NCI-H774 (cell line): Measurements from ENCODE around the gene HPS4.
"Not testable (repeated sequence)": the region's sequence is repeated elsewhere in the genome, so short reads cannot be mapped to it uniquely, and the experiment has no call there.

Experiments
- DNase-seq: peaks from one replicate; lab custom pipeline; 2025; lab: John Stamatoyannopoulos, UW

HPS4 gene

GRCh38 chr22:26483439-26484359 lies at the start of gene HPS4, which contains the start of gene SRRD:
Gene HPS4, minus strand, starts transcription at chr22:26483783. Its CDS starts 2,021 bp downstream, at chr22:26481762.
Gene SRRD, plus strand, starts transcription at chr22:26483877. Its CDS starts 14 bp downstream, at chr22:26483891.
- peak; percentile 78 for DNase-seq

GRCh38 chr22:26529345-26529744 lies 45.8 kb upstream of the HPS4 start:
- DNase-seq, result no peak

- not testable (repeated sequence) for DNase-seq
These were observed 44.9 kb upstream of the HPS4 start for GRCh38 chr22:26528518-26528917.

- no peak for DNase-seq
These were observed 44.2 kb upstream of the HPS4 start for GRCh38 chr22:26527574-26528465.

- DNase-seq, result no peak
These were observed 43.6 kb upstream of the HPS4 start for GRCh38 chr22:26527167-26527566.

DNA sequence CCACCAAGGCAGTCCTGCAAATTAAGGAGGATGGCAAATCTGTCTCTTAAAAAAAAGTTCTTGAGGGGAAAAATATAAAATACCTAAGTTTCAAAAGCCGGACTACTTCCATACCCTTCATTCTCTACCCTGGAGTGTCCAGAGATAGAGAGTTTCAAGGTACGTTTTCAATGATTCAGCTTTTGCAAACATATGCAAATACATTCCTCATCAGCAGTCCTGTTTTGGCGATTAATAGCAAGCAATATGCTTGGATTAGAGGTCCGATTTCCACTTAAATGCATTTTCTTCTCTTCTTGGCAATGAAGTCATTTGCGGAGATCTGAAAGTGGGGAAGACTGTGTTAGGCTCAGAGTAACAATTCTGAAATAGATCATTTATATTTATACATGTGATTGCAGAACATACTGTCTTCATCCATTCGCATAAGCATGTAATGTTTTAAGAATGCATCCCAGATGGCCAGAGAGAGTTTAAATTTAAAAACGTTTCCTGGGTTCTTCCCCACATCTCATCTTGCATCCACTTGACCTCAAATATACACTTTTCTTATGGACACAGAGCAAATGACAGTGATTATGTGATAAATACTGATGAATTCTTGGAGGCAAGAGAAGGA lies 42.5 kb upstream of the HPS4 start:
- DNase-seq, result no peak

GRCh38 chr22:26524870-26525269 lies 41.3 kb upstream of the HPS4 start:
- DNase-seq, result no peak

GRCh38 chr22:26522592-26522991 lies 39.0 kb upstream of the HPS4 start:
- no peak for DNase-seq

DNA sequence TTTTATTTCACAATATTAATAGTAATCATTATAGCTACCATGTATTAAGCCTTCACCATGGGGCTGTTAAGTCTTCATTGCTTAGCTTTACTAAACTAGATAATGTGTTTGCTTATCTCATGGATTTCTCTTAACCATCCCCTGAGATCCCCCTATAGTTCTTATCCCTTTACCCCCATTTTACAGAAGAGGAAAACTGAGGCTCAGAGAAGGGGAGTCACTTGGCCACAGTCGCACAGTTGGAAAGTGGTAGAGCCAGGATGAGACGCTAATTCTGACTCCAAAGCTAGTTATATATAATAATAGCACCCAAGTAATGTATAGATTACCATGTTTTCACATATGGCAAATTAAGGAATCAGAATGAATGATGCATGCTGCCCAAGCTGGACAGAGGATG lies 38.4 kb upstream of the HPS4 start:
- DNase-seq, result no peak

GRCh38 chr22:26517429-26517828 lies 33.8 kb upstream of the HPS4 start:
- DNase-seq, result no peak

DNA sequence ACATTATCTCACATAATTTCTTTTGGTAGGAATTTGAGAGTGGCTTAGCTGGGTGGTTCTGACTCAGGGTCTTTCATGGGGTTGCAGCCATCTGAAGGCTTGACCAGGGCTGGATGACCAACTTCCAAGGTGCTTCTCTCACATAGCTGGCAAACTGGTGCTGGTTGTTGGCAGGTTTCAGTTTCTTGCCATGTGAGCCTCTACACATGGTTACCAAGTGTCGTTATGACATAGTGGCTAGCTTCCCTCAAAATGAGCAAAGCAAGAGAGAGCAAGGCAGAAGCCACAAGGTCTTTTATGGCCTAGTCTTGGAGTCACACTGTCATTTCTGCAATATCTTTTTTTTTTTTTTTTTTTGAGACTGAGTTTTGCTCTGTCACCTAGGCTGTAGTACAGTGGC lies 32.9 kb upstream of the HPS4 start:
- no peak for DNase-seq

DNA sequence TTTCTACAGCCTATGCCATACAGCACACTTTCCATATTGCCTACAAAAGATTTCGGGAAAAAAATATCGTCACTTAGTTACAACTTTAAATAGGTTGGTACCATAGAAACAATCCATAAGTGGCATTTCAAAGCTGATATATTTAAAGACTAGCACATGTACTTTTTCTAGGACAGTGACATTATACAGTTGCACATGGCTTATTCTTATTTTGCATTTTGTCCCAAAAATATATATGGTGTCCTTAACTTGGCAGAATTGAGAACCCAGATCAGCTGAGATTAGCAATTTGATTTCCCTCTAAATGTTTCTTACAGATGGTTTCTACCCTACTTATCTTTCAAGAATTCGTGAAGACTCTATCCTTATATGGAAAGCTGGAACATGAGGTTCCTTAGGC lies 32.3 kb upstream of the HPS4 start:
- no peak for DNase-seq

DNA sequence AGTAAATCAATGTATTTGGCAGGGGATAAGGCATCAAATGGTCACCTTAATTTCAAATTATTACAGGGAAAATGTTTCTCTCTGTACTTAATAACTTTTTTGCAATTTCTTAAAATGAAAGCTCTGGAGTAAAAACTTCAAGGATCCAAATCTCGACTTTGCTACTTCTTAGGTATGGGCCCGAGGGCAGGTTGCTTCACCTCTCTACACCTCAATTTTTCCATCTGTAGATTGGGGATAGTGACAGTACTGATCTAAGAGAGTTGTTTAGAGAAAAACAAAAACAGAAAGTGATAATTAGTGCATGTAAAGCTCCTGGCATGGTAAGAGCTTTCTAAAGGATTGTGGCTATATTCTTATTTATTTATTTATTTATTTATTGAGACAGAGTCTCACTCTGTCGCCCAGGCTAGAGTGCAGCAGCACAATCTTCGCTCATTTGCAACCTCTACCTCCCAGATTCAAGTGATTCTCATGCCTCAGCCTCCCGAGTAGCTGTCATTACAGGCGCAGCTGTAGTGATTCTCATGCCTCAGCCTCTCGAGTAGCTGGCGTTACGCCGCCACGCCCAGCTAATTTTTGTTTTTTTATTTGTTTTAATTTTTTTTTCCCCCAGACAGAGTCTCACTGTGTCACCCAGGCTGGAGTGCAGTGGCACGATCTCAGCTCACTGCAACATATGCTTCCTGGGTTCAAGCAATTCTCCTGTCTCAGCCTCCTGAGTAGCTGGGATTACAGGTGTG lies 31.0 kb upstream of the HPS4 start:
- DNase-seq, result no peak

GRCh38 chr22:26513838-26514237 lies 30.3 kb upstream of the HPS4 start:
- no peak for DNase-seq

DNA sequence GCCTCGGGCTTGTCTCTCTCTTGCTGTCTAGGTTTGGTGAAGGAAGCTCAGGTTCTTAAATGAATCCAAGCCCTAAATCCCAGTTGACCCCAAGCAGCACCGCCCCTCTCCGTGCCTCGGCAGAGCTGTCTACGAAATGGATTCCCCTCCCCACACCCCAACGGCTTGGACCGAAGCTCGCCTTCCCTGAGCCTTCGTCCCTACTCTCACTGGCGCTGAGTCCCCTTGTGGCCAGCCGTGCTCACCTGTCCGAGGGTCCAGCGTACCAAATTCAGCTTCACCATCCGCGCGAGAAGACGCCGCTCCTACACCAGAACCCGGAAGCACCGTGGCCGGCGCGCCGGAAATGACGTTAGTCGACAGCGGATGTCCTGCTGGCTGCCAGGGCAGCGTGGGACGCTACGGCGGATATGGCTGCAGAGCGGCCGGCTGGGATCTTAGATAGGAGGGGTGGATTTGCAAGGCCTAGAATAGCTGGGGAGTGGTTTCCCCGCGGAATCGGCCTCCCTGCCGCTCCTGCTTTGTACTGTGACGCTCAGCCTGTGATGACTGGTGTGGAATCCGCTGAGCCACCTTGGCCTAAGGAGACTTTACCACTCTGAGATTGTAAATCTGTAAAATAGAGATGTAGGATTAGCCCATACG lies 28.7 kb upstream of the HPS4 start, which contains the start of gene TFIP11:
Gene TFIP11 (minus strand): TSS at position 325 of the 645 bp plus-strand sequence. CDS start 2,201 bp downstream, outside the sequence.
- peak; percentile 63 for DNase-seq

DNA sequence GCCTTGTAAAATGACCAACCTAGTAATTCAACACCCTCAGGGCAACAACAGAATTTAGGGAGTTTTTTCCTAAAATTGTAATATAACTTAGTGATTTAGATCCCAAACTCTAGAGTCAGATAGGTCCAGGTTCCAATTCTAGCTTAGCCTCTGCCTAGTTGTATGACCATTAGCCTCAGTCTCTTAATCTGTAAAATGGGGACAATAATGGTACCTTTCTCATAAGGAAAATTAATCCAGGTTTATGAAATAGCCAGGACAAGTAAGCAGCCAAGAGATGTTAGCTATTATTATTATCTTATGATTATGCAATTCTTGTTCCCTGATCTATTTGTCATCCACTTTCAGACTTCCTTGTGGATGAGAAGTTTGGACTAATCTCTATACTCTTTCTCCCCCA lies 24.6 kb upstream of the HPS4 start:
- DNase-seq, result no peak

- no peak for DNase-seq
These were observed 20.2 kb upstream of the HPS4 start for GRCh38 chr22:26503758-26504157.

DNA sequence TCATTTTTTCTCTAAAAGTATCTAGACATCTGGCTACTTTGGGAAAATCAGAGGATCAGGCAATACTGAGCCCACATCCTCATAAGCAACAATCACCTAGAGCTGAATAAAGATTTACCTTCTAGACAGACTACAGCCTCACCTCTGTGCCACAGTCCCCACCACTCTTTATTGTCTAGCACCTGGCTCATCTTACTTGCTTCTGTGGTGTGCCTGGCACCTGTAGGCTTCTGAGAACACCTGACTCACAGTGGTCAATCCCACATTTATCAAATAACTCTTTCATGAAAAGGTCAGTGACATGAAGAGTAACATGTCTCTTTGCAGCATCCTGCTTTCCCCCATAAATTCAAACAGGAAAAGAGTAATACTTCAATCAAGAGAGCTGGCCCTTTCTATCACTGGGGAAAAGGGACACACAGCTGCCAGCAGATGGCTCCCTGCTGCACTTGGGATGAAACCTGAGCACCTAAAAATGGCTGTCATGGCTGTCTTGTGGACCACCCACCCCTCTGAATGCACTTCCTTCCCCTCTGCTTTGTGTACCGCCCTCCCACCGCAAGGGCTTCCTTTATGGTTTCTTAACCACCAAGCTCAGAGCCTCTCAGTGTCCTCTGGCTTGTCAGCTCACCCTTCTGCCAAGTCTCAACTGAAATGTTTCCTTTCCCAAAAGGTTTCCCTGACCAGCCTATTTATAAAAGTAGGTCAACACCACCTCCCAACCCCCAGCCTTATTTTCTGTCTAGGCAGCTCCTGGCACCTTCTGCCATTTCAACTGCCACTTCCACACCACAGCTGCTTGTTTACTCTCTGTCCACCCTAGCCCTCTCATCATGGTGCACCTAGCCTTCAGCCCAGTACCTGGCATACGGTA lies 19.3 kb upstream of the HPS4 start:
- no peak for DNase-seq

DNA sequence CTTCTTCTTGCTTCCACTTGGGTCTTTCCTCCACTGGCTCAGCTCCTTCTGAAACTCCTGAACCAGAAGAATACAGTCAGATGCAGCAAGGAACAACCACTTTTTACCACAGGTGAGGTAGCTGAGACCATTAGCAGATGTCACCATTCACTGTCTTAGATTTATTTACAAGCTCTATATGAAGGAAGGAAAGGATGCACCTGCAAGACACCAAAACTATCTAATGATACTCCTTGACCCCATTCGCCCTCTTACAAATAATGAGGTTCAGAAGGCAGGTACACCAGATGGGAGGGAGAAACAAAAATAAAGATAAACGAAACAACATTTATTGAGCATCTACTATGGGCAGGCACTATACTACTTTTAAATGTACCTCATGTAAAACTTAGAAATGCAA lies 18.4 kb upstream of the HPS4 start:
- DNase-seq, result no peak

DNA sequence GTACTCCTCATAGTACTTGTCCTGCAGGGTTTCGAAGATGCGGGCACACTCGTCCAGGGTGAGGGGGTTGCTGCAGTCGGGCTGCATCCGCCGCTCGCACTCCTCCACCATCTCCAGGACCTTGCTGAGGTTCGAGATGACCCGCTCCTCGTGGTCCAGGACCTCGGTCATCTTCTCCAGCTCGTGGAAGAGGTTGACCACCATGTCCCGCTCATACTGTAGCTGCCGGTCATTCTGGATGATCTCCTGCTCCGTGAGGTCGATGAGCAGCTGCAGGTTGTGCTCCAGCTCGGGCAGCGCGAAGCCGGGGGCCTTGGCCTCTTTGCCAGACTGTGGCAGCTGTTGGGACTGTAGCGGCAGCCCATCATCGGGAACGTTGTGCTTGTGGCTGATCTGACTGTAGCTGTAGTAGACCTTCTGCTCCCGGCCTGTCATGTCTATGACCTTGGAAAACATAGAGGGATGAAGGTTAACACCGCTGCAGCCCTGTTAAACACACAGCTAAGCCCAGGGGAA lies 15.7 kb upstream of the HPS4 start:
- DNase-seq, result no peak
